ENCODE data around the gene PAX8.
"Not testable (repeated sequence)": the region's sequence is repeated elsewhere in the genome, so short reads cannot be mapped to it uniquely, and the experiment has no call there.

DNA sequence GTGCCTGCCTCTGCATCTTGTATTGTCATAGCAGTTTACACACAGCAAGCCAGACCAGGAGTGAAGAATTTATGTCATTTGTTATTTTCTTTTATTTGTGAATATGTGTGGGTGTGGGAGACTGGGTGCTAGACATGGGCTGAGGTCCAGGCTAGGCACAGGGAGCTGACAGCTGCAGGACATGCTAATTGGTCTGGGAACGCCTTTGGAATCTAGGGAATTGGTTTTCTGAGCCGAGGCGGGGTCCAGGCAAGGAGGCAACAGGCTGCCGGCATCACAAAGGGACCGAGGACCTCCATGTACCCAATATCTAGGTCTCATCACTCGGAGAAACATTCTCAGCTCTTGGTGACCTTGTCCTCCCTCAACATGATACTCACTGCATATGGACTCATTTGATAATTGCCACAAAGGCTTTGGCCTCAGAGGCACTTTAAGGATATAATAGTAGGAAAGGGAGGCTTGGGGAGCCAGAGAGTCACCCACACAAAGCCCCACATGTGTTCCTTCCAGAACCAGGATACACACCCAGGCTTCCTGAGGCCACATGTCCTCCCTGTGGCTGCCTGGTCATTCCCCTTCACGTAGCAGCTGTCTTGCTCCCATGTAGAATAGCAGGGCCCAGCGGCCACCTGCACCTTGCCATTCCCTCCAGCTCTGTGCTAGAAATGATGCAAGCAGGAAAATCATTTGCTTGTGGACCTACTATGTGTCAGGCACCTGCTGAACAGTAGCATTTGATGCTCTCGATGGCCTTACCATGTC lies 23.7 kb upstream of the PAX8 start:
- TF ChIP-seq POLR2A (IDR thresholded peaks at IDR 0.05) = not testable (repeated sequence)
- TF ChIP-seq, protein P1, sequence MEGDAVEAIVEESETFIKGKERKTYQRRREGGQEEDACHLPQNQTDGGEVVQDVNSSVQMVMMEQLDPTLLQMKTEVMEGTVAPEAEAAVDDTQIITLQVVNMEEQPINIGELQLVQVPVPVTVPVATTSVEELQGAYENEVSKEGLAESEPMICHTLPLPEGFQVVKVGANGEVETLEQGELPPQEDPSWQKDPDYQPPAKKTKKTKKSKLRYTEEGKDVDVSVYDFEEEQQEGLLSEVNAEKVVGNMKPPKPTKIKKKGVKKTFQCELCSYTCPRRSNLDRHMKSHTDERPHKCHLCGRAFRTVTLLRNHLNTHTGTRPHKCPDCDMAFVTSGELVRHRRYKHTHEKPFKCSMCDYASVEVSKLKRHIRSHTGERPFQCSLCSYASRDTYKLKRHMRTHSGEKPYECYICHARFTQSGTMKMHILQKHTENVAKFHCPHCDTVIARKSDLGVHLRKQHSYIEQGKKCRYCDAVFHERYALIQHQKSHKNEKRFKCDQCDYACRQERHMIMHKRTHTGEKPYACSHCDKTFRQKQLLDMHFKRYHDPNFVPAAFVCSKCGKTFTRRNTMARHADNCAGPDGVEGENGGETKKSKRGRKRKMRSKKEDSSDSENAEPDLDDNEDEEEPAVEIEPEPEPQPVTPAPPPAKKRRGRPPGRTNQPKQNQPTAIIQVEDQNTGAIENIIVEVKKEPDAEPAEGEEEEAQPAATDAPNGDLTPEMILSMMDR (IDR thresholded peaks at IDR 0.05) = not testable (repeated sequence)

Data from lower leg skin (tissue), 3 donors.